ENCODE results near the gene PEX3.
"Not testable (repeated sequence)": the region's sequence is repeated elsewhere in the genome, so short reads cannot be mapped to it uniquely, and the experiment has no call there.

PEX3 gene

GRCh38 chr6:143449082-143449713 is 1.4 kb upstream of the PEX3 start:
- no peak for DNase-seq

GRCh38 chr6:143449714-143450452 is 722 bp upstream of the PEX3 start:
- DNase-seq, result peak; percentile 36

GRCh38 chr6:143451531-143451930 is 926 bp downstream of the PEX3 start:
- no peak for DNase-seq

- DNase-seq, result no peak
Observed at GRCh38 chr6:143457563-143458359, 7.2 kb downstream of the PEX3 start.

- no peak for DNase-seq
Observed at GRCh38 chr6:143465546-143465945, 14.9 kb downstream of the PEX3 start.

GRCh38 chr6:143468026-143468425 is 17.4 kb downstream of the PEX3 start:
- DNase-seq, result no peak

- DNase-seq, result not testable (repeated sequence)
Observed at GRCh38 chr6:143468823-143469222, 18.2 kb downstream of the PEX3 start.

GRCh38 chr6:143471822-143472221 is 21.2 kb downstream of the PEX3 start:
- DNase-seq, result no peak

- no peak for DNase-seq
Observed at GRCh38 chr6:143476545-143476944, 25.9 kb downstream of the PEX3 start.

GRCh38 chr6:143478479-143479062 is 28.0 kb downstream of the PEX3 start:
- no peak for DNase-seq

- DNase-seq, result no peak
Observed at GRCh38 chr6:143482593-143482992, 32.0 kb downstream of the PEX3 start.

- no peak for DNase-seq
Observed at GRCh38 chr6:143485967-143486366, 35.4 kb downstream of the PEX3 start.

- DNase-seq, result no peak
Observed at GRCh38 chr6:143486752-143487151, 36.1 kb downstream of the PEX3 start.

- no peak for DNase-seq
Observed at GRCh38 chr6:143490244-143490643, 39.6 kb downstream of the PEX3 start.

GRCh38 chr6:143490775-143491174 is 40.2 kb downstream of the PEX3 start:
- DNase-seq, result no peak

GRCh38 chr6:143496974-143497373 is 46.4 kb downstream of the PEX3 start:
- DNase-seq, result no peak

- DNase-seq, result no peak
Observed at GRCh38 chr6:143498428-143498827, 47.8 kb downstream of the PEX3 start.

- DNase-seq, result no peak
Observed at GRCh38 chr6:143501851-143502250, 51.2 kb downstream of the PEX3 start.

GRCh38 chr6:143504369-143504768 is 53.8 kb downstream of the PEX3 start:
- DNase-seq, result no peak

- no peak for DNase-seq
Observed at GRCh38 chr6:143505111-143505510, 54.5 kb downstream of the PEX3 start.

- no peak for DNase-seq
Observed at GRCh38 chr6:143505537-143505936, 54.9 kb downstream of the PEX3 start.

GRCh38 chr6:143506199-143506598 is 55.6 kb downstream of the PEX3 start:
- DNase-seq, result no peak

- DNase-seq, result no peak
Observed at GRCh38 chr6:143506620-143507019, 56.0 kb downstream of the PEX3 start.

Data from activated gamma-delta T cell treated with Interleukin-2 at 50 U/mL for 16 hours (primary cell).